K562 (cell line): ENCODE results near the gene DNAH1. TPM values are rescaled to one million over a fixed set of nuclear protein-coding genes. Genes with fewer than 3 reads are reported as not detected.

ENCODE experiments used
- ARID3A ChIP-seq: IDR thresholded peaks from 2 replicates; pipeline ENCODE4 v1.6.1; 2012; ENCODE audit warnings: low read depth, low read length, improper control_type of control experiment, borderline replicate concordance
- BCOR ChIP-seq: fragments of 450-650 bp; IDR thresholded peaks from 2 replicates; pipeline ENCODE4 v1.6.1; 2016
- COPS2 ChIP-seq: fragments of 450-650 bp; conservative IDR thresholded peaks from 2 replicates; pipeline ENCODE4 v1.6.1; 2016; ENCODE audit warnings: mild to moderate bottlenecking, moderate library complexity
- FOSL1 ChIP-seq: fragments of 200-800 bp; sonication (Bioruptor generic); conservative IDR thresholded peaks from 2 replicates; pipeline ENCODE4 v1.6.1; 2016; ENCODE audit warnings: missing genetic modification characterization, missing compliant biosample characterization
- KDM5B ChIP-seq: fragments of 200-600 bp; sonication (generic); IDR thresholded peaks from 2 replicates; pipeline ENCODE4 v1.6.1; 2012; ENCODE audit warnings: low read depth, mild to moderate bottlenecking, moderate library complexity, low read length, control low read depth, inconsistent platforms; ENCODE audit not compliant: insufficient replicate concordance
- KLF16 ChIP-seq: IDR thresholded peaks from 2 replicates; pipeline ENCODE4 v1.6.1; 2016; ENCODE audit warnings: antibody characterized with exemption
- MAFF ChIP-seq: IDR thresholded peaks from 2 replicates; pipeline ENCODE4 v1.6.1; 2012; ENCODE audit warnings: low read length, improper control_type of control experiment
- MCM5 ChIP-seq: fragments of 450-650 bp; IDR thresholded peaks from 2 replicates; pipeline ENCODE4 v1.6.1; 2016; ENCODE audit warnings: low read depth
- MIER1 ChIP-seq: fragments of 450-650 bp; IDR thresholded peaks from 2 replicates; pipeline ENCODE4 v1.6.1; 2016; ENCODE audit warnings: antibody characterized with exemption, mild to moderate bottlenecking, low read depth
- MYC ChIP-seq, 2 experiments: fragments of 250-450 bp in 1 of 2; sonication (Bioruptor Pico) in 1 of 2; IDR thresholded peaks; 2 replicates each; pipeline versions ENCODE4 v1.5.1 to v1.6.1; 2012 to 2021; ENCODE audit warnings: low read depth in 2 of 2, borderline replicate concordance in 1 of 2, improper control_type of control experiment in 1 of 2, low read length in 1 of 2, mild to moderate bottlenecking in 1 of 2, moderate library complexity in 1 of 2
- NONO ChIP-seq, 2 experiments: fragments of 200-400 bp in 1 of 2; fragments of 450-650 bp in 1 of 2; formaldehyde crosslinking in 1 of 2; IDR thresholded peaks; 2 replicates each; pipeline ENCODE4 v1.6.1; 2017; ENCODE audit warnings: low read depth in 2 of 2, mild to moderate bottlenecking in 2 of 2, moderate library complexity in 2 of 2, low read length in 1 of 2
- PPARD ChIP-seq: fragments of 250-450 bp; sonication (Bioruptor Pico); IDR thresholded peaks from 2 replicates; pipeline ENCODE4 v1.8.0; 2022; ENCODE audit warnings: inconsistent platforms, mild to moderate bottlenecking, moderate library complexity
- SMARCA5 ChIP-seq: fragments of 450-650 bp; IDR thresholded peaks from 2 replicates; pipeline ENCODE4 v1.6.1; 2016
- SRF ChIP-seq, 2 experiments: fragments of 250-450, 450-650 bp in 1 of 2; sonication (Bioruptor Pico) in 1 of 2; sonication (generic) in 1 of 2; formaldehyde crosslinking; IDR thresholded peaks; 2 replicates each; pipeline versions ENCODE4 v1.5.0 to v1.5.1; 2020 to 2022; ENCODE audit warnings: mild to moderate bottlenecking in 1 of 2, missing genetic modification reagents in 1 of 2
- ZNF436 ChIP-seq: fragments of 250-450, 450-650 bp; sonication (Bioruptor Pico); formaldehyde crosslinking; IDR thresholded peaks from 2 replicates; pipeline ENCODE4 v1.7.0; 2020; ENCODE audit warnings: mild to moderate bottlenecking
- ZNF740 ChIP-seq, 3 experiments: fragments of 200-800 bp in 1 of 3; sonication (Bioruptor generic) in 1 of 3; sonication (generic) in 1 of 3; formaldehyde crosslinking in 1 of 3; IDR thresholded peaks; 2 replicates each; pipeline versions ENCODE4 v1.6.1 to v1.8.0; 2016 to 2022; ENCODE audit warnings: mild to moderate bottlenecking in 2 of 3, missing compliant biosample characterization in 2 of 3, missing genetic modification characterization in 2 of 3, missing genetic modification reagents in 1 of 3
- ZNF830 ChIP-seq: fragments of 250-450 bp; sonication (Bioruptor Pico); IDR thresholded peaks from 2 replicates; pipeline ENCODE4 v1.5.0; 2021; ENCODE audit warnings: mild to moderate bottlenecking
- polyA plus RNA-seq, 8 experiments: library from polyadenylated mRNA; depleted of rRNA in 4 of 8; stranded (reverse) in 5 of 8; unstranded in 3 of 8; fragments of >200 nt; fragmentation: Nextera tagmentation in 2 of 8; fragmentation: Illumina TruSeq in 1 of 8; extraction: Ambion mirVana in 2 of 8; extraction: Trizol in 1 of 8; gene quantifications; 2 replicates each; pipeline versions ENCODE4 v1.2.1 to v1.2.3, GENCODE V29; 2011 to 2014; ENCODE audit warnings: inconsistent platforms in 1 of 8, missing spikeins in 1 of 8
- total RNA-seq, 7 experiments: library from RNA; depleted of rRNA in 6 of 7; stranded (reverse); fragments of >200 nt in 6 of 7; fragmentation: Illumina TruSeq in 2 of 7; extraction: Trizol in 2 of 7; gene quantifications; 2 replicates each; pipeline versions ENCODE4 v1.2.1 to v1.2.3, GENCODE V29; 2011 to 2021; ENCODE audit warnings: low replicate concordance in 1 of 7
- TF ChIP-seq, protein P1 (sequence below): fragments of 250-450 bp; sonication (Bioruptor Pico); IDR thresholded peaks from 2 replicates; pipeline ENCODE4 v1.4.0; 2020

Gene DNAH1
- total and polyA plus RNA-seq, 9 of the 15 experiments (the other 6 are each of a cell fraction or from before 2014, with no cell fraction given) = 0.04 to 0.84 (median 0.50) TPM

GRCh38 chr3:52446631-52447511 lies 130.8 kb downstream of the DNAH1 start (continued):
- no peak for TF ChIP-seq ARID3A
- TF ChIP-seq KLF16 = peak; percentile 59
- TF ChIP-seq FOSL1 = no peak
- no peak for TF ChIP-seq KDM5B
- TF ChIP-seq PPARD (CRISPR knock-in tag) = no peak
- 0 out of 2 replicates have a peak, but pooled peaks have one; percentile 21 for TF ChIP-seq BCOR
- TF ChIP-seq MAFF = peak; percentile 25; the same call in 1 of the 2 replicates
- 0 out of 2 replicates have a peak, but pooled peaks have one; percentile 50 for TF ChIP-seq ZNF436 (CRISPR knock-in tag)
- TF ChIP-seq ZNF830 (CRISPR knock-in tag) = no peak
- no peak for TF ChIP-seq COPS2
- TF ChIP-seq, protein P1, sequence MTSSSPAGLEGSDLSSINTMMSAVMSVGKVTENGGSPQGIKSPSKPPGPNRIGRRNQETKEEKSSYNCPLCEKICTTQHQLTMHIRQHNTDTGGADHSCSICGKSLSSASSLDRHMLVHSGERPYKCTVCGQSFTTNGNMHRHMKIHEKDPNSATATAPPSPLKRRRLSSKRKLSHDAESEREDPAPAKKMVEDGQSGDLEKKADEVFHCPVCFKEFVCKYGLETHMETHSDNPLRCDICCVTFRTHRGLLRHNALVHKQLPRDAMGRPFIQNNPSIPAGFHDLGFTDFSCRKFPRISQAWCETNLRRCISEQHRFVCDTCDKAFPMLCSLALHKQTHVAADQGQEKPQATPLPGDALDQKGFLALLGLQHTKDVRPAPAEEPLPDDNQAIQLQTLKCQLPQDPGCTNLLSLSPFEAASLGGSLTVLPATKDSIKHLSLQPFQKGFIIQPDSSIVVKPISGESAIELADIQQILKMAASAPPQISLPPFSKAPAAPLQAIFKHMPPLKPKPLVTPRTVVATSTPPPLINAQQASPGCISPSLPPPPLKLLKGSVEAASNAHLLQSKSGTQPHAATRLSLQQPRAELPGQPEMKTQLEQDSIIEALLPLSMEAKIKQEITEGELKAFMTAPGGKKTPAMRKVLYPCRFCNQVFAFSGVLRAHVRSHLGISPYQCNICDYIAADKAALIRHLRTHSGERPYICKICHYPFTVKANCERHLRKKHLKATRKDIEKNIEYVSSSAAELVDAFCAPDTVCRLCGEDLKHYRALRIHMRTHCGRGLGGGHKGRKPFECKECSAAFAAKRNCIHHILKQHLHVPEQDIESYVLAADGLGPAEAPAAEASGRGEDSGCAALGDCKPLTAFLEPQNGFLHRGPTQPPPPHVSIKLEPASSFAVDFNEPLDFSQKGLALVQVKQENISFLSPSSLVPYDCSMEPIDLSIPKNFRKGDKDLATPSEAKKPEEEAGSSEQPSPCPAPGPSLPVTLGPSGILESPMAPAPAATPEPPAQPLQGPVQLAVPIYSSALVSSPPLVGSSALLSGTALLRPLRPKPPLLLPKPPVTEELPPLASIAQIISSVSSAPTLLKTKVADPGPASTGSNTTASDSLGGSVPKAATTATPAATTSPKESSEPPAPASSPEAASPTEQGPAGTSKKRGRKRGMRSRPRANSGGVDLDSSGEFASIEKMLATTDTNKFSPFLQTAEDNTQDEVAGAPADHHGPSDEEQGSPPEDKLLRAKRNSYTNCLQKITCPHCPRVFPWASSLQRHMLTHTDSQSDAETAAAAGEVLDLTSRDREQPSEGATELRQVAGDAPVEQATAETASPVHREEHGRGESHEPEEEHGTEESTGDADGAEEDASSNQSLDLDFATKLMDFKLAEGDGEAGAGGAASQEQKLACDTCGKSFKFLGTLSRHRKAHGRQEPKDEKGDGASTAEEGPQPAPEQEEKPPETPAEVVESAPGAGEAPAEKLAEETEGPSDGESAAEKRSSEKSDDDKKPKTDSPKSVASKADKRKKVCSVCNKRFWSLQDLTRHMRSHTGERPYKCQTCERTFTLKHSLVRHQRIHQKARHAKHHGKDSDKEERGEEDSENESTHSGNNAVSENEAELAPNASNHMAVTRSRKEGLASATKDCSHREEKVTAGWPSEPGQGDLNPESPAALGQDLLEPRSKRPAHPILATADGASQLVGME (CRISPR knock-in tag) = no peak
- TF ChIP-seq MIER1 = no peak
- no peak for TF ChIP-seq MCM5
- TF ChIP-seq ZNF740 (CRISPR knock-in tag; IDR thresholded peaks at IDR 0.05) = no peak
- TF ChIP-seq ZNF740 (tag; IDR thresholded peaks at IDR 0.05) = no peak
- TF ChIP-seq SMARCA5 = 0 out of 2 replicates have a peak, but pooled peaks have one; percentile 56
- TF ChIP-seq NONO (IDR thresholded peaks at IDR 0.05; ENCODE audit: low read depth in 2 of 2, low read length in 1 of 2) = no peak
- no peak for TF ChIP-seq SRF (CRISPR knock-in tag; IDR thresholded peaks at IDR 0.05)
- no peak for TF ChIP-seq MYC (IDR thresholded peaks at IDR 0.05; ENCODE audit: low read depth, low read length)
- no peak for TF ChIP-seq MYC (CRISPR knock-in tag; IDR thresholded peaks at IDR 0.05; ENCODE audit: borderline replicate concordance, low read depth)
